Right atrium auricular region (tissue), 2 donors: Measurements from ENCODE around the gene AREL1. TPM values are rescaled to one million over a fixed set of nuclear protein-coding genes. Genes with fewer than 3 reads are reported as not detected.
A peak's percentile ranks its signal among the peaks of the same experiment; 100 is the strongest.

ENCODE experiments used
- DNase-seq: peaks from one replicate; pipeline ENCODE4 v3.0.0-alpha.2; 2019; ENCODE audit warnings: low spot score
- H3K27ac ChIP-seq, 2 donors: fragments of 200-600 bp; sonication (generic); 1 replicate in 1 of 2; 2 replicates in 1 of 2; pipeline ENCODE4 v1.5.1; 2016 to 2019
- H3K27me3 ChIP-seq, 2 donors: fragments of 200-600 bp; sonication (generic); one replicate each; pipeline versions ENCODE4 v1.5.1 to v1.6.0; 2017 to 2019
- H3K36me3 ChIP-seq: fragments of 200-600 bp; sonication (generic); one replicate; pipeline ENCODE4 v1.5.1; 2016
- H3K4me1 ChIP-seq, 2 donors: fragments of 200-600 bp; sonication (generic); one replicate each; pipeline versions ENCODE4 v1.5.1 to v1.6.0; 2017 to 2019
- H3K4me3 ChIP-seq, 2 donors: fragments of 200-600 bp; sonication (generic); 1 replicate in 1 of 2; 2 replicates in 1 of 2; pipeline ENCODE4 v1.5.1; 2017 to 2019; ENCODE audit warnings: mild to moderate bottlenecking in 1 of 2, moderate library complexity in 1 of 2
- H3K9me3 ChIP-seq, 2 donors: fragments of 200-600 bp; sonication (generic); one replicate each; pipeline ENCODE4 v1.5.1; 2019
- CTCF ChIP-seq, 2 donors: fragments of 200-600 bp; sonication (generic); IDR thresholded peaks; one replicate each; pipeline ENCODE4 v1.5.1; 2019; ENCODE audit warnings: antibody characterized with exemption in 2 of 2
- total RNA-seq, 2 donors: library from RNA; depleted of rRNA; stranded (reverse); fragments of >200 nt; gene quantifications; one replicate each; pipeline ENCODE4 v1.1.0, GENCODE V29; 2016

Gene AREL1
- total RNA-seq, 2 donors from 2014 or later, result 15.6 to 16.3 TPM

DNA sequence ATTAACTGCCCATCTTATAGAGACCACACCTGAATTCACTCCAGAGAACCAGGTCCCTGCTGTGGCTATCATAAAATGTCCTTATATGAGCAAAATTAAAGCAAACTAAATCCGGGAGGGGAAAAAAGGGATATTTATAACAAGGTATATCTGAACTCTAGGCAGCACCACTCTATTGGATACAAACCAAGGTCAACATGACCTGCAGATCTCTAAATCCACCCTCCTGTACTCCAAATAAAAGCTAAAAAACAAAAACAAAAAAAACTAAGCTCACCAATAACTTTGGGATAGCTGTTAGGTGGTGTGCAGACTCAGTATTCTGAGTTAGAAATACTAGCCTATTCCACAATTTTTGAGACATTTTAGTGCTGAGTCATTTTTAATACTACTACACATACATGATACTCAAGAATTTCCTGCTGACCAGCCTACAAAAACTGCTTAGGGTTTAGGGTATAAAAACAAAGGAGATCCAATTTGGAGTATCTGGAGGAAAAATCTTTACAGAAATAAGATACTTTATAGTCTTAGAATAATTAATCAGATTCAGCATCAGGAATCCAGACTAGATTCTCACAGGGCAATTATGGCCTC, 54.2 kb downstream of the AREL1 start:
- no peak for TF ChIP-seq CTCF (IDR thresholded peaks at IDR 0.05)
- H3K27ac ChIP-seq, result no peak overlapping the region
- no peaks in the 10 kb centered on the region for H3K9me3 ChIP-seq
- peaks cover 35% of the 10 kb centered on the region for H3K36me3 ChIP-seq
- H3K4me3 ChIP-seq, result no peak overlapping the region
- DNase-seq, result no peak
- H3K4me1 ChIP-seq, result peaks cover 0 to 18% of the 10 kb centered on the region in 2 donors
- H3K27me3 ChIP-seq, result no peaks in the 10 kb centered on the region

GRCh38 chr14:74656964-74657363, 55.9 kb downstream of the AREL1 start:
- TF ChIP-seq CTCF (IDR thresholded peaks at IDR 0.05), result no peak
- DNase-seq, result no peak
- no peaks in the 10 kb centered on the region for H3K9me3 ChIP-seq
- peaks cover 0 to 3% of the 10 kb centered on the region in 2 donors for H3K4me1 ChIP-seq
- H3K4me3 ChIP-seq, result no peak overlapping the region
- no peaks in the 10 kb centered on the region for H3K27me3 ChIP-seq
- H3K27ac ChIP-seq, result no peak overlapping the region
- H3K36me3 ChIP-seq, result peaks cover 21% of the 10 kb centered on the region

GRCh38 chr14:74655599-74656395, 57.1 kb downstream of the AREL1 start:
- no peak for TF ChIP-seq CTCF (IDR thresholded peaks at IDR 0.05)
- H3K27me3 ChIP-seq, result no peaks in the 10 kb centered on the region
- no peak for DNase-seq
- H3K27ac ChIP-seq, result no peak overlapping the region
- H3K4me1 ChIP-seq, result no peaks in the 10 kb centered on the region
- H3K4me3 ChIP-seq, result no peak overlapping the region
- peaks cover 9% of the 10 kb centered on the region for H3K36me3 ChIP-seq
- H3K9me3 ChIP-seq, result no peaks in the 10 kb centered on the region

DNA sequence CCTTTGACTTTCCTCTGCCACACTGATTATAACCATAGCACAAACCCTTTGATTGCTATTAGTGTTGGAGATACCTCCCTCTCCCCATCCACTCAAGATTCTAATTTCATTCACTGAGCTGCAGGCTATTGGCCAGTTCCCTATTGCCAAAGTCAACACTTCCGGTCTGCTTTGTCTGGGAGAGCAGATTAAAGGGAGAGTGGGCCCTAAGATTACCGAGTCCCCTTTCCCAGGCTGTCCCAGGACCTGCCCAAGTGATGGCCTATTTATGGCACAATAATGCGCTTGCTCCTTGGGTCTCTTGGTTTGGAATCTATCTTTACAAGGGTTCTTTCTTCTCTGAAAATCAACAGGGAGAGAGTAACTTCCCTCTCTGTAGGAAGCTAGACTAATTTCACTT, 57.9 kb downstream of the AREL1 start:
- TF ChIP-seq CTCF (IDR thresholded peaks at IDR 0.05), result no peak
- Histone ChIP-seq H3K27ac (peak overlapping the region in 1 of 2 donors; percentile 62), H3K4me1 (no peaks in the 10 kb centered on the region)

GRCh38 chr14:74653386-74654138, 59.3 kb downstream of the AREL1 start:
- H3K36me3 ChIP-seq, result peaks cover 6% of the 10 kb centered on the region
- H3K27ac ChIP-seq, result no peak overlapping the region
- DNase-seq, result no peak
- TF ChIP-seq CTCF (IDR thresholded peaks at IDR 0.05), result no peak
- H3K4me1 ChIP-seq, result peaks cover 0 to 5% of the 10 kb centered on the region in 2 donors
- H3K27me3 ChIP-seq, result no peaks in the 10 kb centered on the region
- H3K4me3 ChIP-seq, result no peak overlapping the region
- no peaks in the 10 kb centered on the region for H3K9me3 ChIP-seq

More for the DNA sequence above, 57.9 kb downstream of the AREL1 start:
- peaks cover 9% of the 10 kb centered on the region for H3K36me3 ChIP-seq
- no peak overlapping the region for H3K4me3 ChIP-seq
- H3K9me3 ChIP-seq, result no peaks in the 10 kb centered on the region
- DNase-seq, result no peak
- no peaks in the 10 kb centered on the region for H3K27me3 ChIP-seq
